HG03196 (cell line): ENCODE data around the gene MTHFSD.
A peak's percentile ranks its signal among the peaks of the same experiment; 100 is the strongest.

Experiments
- ATAC-seq: cut with Tn5 transposase; IDR thresholded peaks from one replicate; pipeline ENCODE4 v1.9.1; 2021; ENCODE audit not compliant: unreplicated experiment

The MTHFSD gene

DNA sequence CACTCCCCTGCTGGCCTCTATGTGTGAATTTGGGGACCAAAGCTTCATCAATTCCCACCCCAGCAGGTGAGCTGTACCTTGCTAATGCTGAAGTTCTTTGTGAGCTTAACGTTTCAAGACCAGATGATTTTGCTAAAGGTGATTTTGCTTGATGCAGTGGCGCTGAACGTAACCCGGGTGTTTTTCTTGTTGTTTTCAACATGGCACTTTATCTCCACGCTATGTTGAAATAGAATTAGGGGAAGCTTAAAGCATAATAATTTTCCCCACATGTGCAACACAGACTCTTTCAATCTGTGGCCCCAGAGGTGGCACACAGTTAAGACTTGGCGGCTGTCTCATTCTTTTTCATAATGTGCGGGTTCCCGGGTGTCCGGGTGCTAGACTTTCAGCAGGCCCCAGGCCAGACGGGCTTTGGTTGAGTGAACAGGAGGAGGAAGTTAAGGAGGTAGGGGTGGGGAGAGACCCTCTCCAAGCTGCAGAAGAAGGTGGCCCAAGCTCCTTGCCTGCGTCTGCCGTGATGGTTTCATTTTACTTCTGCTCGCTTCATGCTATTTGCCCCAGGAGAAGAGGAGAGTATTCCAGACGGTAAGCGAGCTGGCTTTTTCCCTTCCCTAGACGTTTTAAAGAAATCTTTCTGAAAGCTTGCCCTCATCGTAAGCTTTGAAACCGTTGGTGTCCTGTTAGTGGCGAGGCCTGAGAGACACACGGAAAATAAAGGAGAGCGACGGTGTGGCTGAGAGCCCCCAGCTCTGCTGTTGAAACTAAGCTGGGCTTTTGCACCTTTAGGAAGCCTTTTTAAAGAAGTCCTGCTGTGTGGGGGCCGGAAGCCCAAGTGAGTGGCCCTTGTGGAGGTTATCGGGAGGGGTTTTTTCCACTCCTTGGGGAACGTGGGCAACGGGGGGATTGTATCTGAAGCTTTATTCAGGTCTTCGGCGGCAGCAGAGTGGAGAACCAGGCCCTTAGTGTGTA is 15.8 kb upstream of the MTHFSD start:
- no peak for ATAC-seq

DNA sequence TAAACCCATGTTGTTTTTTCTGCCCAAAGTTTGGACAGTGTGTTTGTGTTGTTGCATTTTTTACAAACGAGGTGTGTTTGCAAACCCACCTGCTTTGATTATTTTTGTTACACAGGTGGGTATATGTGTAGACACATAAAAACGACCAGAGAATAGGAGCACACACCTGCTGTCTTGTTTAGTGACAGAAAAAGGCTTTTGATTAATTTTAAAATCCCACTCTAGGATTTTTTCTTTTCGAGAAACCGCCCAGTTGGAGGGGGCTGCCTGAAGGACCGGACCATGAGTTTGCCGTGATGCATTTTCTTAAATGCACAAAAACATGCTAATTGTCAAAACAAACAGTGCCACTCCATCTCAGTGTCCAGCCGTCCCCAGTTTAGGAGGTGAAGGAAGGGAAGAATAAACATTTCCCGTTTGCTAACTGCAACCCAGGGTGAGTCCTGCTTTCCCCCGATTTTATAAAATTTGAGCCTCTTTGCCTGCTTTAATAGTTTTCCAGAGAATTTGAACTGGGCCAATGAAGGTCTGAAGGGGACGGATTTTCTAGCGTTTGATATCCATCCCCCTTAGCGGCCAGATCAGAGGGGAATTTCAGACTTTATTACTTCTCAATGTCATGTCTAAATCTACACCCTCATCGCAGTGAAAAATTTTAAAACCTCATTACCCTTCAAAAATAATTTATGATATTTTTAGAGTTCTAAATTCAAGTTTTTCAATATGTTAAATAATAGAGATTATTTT is 14.8 kb upstream of the MTHFSD start:
- no peak for ATAC-seq

DNA sequence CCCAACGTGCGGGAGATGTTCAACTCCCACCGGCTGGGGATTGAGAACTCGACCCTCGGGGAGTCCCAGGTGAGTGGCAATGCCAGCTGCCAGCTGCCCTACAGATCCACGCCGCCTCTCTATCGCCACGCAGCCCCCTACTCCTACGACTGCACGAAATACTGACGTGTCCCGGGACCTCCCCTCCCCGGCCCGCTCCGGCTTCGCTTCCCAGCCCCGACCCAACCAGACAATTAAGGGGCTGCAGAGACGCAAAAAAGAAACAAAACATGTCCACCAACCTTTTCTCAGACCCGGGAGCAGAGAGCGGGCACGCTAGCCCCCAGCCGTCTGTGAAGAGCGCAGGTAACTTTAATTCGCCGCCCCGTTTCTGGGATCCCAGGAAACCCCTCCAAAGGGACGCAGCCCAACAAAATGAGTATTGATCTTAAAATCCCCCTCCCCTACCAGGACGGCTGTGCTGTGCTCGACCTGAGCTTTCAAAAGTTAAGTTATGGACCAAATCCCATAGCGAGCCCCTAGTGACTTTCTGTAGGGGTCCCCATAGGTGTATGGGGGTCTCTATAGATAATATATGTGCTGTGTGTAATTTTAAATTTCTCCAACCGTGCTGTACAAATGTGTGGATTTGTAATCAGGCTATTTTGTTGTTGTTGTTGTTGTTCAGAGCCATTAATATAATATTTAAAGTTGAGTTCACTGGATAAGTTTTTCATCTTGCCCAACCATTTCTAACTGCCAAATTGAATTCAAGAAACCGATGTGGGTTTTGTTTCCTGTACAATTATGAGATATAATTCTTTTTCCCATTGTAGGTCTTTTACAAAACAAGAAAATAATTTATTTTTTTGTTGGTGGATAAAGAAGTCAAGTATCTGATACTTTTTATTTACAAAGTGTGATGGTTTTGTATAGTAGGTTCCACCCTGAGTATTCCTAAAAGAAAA is 13.9 kb upstream of the MTHFSD start:
- ATAC-seq = no peak

DNA sequence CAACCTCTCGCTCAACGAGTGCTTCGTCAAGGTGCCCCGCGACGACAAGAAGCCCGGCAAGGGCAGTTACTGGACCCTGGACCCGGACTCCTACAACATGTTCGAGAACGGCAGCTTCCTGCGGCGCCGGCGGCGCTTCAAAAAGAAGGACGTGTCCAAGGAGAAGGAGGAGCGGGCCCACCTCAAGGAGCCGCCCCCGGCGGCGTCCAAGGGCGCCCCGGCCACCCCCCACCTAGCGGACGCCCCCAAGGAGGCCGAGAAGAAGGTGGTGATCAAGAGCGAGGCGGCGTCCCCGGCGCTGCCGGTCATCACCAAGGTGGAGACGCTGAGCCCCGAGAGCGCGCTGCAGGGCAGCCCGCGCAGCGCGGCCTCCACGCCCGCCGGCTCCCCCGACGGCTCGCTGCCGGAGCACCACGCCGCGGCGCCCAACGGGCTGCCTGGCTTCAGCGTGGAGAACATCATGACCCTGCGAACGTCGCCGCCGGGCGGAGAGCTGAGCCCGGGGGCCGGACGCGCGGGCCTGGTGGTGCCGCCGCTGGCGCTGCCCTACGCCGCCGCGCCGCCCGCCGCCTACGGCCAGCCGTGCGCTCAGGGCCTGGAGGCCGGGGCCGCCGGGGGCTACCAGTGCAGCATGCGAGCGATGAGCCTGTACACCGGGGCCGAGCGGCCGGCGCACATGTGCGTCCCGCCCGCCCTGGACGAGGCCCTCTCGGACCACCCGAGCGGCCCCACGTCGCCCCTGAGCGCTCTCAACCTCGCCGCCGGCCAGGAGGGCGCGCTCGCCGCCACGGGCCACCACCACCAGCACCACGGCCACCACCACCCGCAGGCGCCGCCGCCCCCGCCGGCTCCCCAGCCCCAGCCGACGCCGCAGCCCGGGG is 12.9 kb upstream of the MTHFSD start:
- no peak for ATAC-seq

DNA sequence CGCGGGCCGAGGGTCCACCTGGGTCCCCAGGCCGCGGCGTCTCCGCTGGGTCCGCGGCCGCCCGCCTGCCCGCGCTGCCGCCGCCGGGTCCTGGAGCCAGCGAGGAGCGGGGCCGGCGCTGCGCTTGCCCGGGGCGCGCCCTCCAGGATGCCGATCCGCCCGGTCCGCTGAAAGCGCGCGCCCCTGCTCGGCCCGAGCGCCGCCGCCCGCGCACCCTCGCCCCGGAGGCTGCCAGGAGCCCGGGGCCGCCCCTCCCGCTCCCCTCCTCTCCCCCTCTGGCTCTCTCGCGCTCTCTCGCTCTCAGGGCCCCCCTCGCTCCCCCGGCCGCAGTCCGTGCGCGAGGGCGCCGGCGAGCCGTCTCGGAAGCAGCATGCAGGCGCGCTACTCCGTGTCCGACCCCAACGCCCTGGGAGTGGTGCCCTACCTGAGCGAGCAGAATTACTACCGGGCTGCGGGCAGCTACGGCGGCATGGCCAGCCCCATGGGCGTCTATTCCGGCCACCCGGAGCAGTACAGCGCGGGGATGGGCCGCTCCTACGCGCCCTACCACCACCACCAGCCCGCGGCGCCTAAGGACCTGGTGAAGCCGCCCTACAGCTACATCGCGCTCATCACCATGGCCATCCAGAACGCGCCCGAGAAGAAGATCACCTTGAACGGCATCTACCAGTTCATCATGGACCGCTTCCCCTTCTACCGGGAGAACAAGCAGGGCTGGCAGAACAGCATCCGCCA is 12.1 kb upstream of the MTHFSD start:
- ATAC-seq = no peak

DNA sequence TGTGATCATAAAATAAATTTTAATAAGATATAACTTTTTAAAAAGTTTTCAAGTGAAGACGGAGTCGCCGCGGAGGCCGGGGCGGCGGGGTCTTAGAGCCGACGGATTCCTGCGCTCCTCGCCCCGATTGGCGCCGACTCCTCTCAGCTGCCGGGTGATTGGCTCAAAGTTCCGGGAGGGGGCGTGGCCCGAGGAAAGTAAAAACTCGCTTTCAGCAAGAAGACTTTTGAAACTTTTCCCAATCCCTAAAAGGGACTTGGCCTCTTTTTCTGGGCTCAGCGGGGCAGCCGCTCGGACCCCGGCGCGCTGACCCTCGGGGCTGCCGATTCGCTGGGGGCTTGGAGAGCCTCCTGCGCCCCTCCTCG is 11.5 kb upstream of the MTHFSD start, which contains the start of gene FOXC2:
TSS of gene FOXC2 (plus strand) at position 229 of the 365 bp plus-strand sequence. CDS start 507 bp downstream, outside the sequence.
- no peak for ATAC-seq

DNA sequence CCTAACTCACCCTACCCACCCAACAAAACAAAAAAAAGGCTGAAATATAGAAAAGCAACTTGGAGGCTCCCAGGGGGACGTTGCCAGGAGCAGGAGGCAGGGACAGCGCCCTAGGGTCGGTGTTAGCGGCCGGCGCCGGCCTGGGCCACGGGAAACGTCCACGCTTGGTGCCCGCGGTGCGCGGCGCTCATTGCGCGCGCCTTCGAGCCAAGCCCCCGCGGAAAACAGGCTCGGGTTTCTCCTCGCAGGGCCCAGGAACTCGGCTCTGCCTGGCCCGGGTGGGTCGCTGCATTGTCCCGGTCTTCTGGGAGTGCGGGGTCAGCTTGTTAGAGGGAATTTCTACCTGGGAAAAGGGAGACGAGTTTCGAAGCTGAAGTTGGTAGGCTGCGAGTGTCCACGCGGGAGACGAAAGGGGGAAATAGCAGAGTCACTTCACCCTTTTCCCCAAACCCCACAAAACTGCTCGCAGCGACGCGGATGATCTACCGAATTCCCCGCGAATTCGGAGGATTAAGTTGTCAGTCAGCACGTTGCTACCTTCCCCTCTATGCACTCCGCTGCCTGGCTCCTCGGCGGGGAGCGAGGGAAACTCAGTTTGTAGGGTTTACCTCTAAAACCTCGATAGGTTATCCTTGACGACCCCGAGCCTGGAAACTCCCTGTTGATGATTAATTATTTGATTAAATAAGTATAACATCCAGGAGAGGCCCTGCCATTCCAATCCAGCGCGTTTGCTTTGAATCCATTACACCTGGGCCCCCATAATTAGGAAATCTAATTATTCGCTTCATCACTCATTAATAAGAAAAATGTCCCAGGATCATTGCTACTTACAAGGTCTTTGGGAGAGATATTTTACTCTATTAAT is 10.8 kb upstream of the MTHFSD start:
- no peak for ATAC-seq

DNA sequence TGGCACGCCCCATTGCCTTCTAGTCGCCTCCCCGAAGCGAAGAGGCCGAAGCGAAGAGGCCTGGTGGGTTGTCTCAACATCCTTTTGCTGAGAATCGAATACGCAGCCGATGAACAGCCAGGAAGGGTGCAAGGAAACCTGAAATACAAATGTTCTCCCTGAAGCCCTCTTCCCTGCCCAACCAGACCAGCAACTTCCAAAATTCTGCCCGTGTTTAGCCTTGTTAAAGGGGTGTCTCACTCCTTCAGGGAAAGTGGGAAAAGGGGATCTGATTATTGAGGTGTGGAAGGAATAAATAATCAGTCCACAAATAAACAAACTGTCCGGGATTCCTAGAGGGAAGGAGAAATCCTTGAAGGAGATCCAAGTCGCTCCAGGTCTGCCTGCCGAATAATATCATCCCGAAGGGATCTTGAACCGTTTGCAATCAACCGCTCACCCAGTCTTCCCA is 10.2 kb upstream of the MTHFSD start:
- ATAC-seq = no peak

DNA sequence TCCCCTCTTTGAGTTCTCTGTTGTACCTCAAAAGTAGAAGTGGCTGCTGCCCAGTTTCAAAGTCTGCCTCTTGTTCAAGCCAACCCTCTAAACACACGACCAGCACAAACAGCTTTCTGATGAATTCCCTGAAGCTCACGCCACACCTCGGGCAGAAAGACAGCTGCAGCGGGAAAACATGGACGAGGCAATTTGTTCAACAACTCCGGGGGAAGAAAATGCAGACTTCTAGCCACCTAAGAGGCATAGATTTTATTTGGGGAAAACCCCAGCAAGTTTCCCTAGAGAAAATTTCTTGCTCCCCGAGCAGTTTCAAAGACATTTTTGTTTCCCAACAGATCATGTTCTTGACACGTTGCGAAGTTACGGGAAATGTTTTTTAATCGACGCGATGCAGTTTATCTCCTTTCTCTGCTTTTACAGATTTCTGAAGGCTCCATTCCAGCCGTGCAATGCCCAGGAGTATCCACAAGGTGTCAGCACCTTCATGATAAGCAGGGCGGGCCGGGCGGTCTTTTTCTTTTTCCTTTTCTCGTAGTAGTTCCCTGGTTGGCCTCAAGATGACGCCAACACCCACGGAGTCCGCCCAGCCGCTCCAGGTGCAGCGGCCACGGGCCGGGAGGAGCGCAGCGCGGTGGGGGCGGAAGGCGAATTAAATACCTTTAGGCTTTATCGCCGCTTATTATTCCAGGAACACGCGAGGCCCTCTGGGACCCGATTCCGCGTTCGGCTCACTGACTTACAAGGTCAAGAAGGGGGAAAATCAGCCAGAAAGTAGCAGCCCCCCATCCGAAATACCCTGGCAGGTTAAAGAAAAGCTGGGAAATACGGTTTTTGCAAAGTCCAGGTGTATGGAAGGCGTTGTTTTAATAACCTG is 8.7 kb upstream of the MTHFSD start:
- ATAC-seq = peak; percentile 84

DNA sequence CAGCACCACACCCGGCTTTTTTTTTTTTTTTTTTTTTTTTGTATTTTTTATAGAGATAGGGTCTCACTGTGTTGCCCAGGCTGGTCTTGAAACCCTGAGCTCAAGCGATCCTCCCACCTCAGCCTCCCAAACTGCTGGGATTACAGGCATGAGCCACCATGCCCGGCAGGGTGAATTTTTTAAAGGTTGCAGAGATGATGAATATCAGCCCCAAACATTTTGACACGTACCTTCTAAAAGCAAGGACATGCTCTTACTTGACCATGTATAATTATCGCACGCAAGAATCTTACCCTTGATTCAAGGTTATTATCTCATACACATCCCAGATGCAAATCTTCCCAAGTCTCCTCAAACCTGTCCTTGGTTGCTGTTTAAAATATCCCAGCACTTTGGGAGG is 7.3 kb upstream of the MTHFSD start:
- ATAC-seq = no peak

DNA sequence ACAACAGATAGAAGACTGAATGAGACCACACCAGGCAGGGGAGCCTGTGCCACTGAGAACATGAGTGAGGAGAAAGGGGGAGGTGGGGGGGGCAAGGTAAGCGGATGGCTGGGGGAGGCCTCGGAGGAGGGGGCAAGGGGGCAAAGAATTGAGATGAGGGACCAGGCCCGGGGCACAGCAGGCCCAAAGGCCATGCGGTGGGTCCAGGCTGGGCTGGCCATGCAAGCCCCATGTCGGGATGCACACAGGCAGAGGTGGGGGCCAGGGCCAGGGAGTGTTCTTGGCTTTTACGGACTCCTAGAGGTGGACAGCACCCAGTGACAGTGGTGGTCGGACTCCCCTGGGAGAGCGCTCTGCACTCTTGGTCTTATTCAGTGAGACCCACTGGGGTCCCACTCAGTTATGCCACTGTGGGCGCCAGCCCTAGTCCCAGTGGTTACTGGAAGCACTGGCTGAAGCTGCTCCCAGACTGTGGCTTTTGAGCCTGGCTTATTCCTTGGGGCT is 4.8 kb upstream of the MTHFSD start:
- no peak for ATAC-seq

DNA sequence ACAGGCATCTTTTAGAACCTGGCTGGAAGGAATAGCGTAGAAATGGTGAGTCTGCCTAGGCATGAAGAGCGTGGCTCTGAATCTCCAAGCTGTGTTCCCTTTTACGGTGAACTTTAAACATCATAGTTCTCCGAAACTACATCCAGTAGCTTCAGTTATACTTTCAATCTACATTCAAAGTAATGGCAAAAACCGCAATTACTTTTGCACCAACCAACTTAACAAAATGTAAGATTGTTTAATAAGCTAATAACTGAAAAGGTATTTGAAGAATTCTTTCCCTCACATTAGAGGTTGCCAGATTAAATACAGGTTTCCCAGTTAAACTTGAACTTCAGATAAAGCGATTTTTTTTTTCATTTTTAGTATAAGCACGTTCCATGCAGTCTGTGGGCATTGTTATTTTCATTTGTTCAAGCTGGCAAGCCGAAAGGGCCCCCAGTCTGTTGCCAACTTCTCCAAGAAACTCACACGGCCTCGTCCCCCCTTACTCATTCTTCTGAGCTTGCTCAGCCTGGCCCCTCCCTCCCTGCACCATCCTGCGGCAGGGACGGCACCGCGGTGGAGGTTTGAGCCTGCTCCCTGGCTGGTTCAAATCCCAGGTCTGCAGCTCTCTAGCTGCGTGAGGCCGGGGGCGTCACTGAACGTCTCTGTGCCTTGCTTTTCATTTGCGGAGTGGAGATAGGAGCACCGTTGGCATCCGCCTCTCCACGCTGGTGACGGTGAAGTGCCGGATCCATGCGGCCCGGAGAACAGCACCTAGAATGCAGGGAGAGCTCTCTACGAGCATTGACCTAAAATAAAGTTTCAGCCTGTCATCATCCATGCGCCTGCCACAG is 3.5 kb upstream of the MTHFSD start:
- ATAC-seq = no peak

DNA sequence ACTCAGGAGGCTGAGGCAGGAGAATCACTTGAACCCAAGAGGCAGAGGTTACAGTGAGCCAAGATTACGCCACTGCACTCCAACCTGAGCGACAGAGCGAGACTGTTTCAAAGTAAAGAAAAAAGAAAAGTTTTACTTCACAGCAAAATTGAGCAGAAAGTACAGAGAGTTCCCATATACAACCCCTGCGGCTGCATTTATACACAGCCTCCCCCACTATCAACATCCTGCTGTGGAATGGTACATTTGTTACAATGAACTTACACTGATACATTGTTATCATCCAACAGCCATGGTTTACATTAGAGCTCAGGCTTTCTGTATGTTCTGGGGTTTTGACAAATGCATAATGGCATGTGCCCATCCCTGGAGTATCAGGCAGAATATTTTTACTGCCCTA is 2.6 kb upstream of the MTHFSD start:
- ATAC-seq = no peak

DNA sequence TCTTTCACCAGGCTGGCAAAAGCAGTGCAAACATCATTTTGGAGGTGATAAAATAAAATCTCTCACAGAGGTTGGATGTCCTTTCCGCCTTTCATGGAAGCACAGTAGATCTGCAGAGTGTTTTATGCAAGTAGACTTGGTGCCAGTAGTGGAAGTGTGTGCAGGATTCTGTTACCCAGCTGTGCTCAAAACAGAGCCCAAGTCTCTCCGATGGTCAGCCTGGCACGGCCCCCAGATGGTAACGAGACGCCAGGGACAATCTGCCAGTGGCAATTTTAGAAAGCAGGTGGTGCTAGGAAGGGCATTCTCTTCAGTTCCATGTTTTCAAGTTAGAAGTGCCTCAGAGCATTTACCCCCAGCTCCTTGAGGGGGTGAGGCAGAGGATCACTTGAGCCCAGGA is 1.5 kb upstream of the MTHFSD start:
- no peak for ATAC-seq

DNA sequence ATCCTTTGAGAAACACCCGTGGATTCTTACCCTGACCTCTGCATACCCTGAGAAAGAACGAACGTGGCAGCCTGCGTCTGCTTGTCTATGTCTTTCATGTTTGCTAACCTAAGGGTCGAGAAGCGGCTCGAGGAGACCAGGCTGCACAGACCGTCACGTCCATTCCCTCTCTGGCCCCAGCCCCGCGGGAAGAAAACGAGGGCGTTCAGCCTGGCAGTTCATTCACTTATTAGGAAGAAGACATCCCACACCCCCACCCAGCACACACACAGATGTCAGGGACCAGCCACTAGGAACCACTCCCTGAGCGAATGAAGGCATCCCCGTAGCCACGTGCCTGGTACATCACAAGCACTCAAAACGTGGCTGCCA is 655 bp upstream of the MTHFSD start:
- ATAC-seq = no peak

DNA sequence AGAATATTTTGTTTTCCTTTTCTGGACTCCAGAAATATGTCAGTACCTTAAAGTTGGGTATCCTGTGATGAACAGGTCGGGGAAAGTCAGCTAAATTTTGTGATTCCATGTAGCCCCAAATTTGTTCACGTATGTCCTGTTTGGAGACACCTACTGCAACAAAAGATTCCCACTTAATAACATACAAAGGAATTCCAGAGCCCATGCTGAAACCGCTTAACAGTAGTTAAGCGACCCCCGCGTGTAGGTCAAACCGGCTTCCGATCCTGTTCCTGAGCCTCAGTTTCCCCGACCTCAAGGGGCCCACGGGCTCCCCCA is 477 bp downstream of the MTHFSD start:
- ATAC-seq = no peak
